Heart left ventricle (tissue), 13 donors: ENCODE measurements around the gene PGM2.

Experiments used
- POLR2A ChIP-seq, 2 donors: fragments of 450-650 bp; IDR thresholded peaks; one replicate each; pipeline ENCODE4 v1.6.1; 2017; ENCODE audit warnings: antibody characterized with exemption in 2 of 2, mild to moderate bottlenecking in 2 of 2, moderate library complexity in 2 of 2
- TF ChIP-seq, protein P1 (sequence below), 12 donors: fragments of 200-600 bp; sonication (generic) in 4 of 12; IDR thresholded peaks; one replicate each; pipeline versions ENCODE4 v1.5.0 to v1.8.0; 2018 to 2022; ENCODE audit warnings: antibody characterized with exemption in 12 of 12, mild to moderate bottlenecking in 5 of 12
- donor health status: ischemic (EF 13 %, LVEDD 7.1; RV severe dilation, severe dysfunction).
- donor health status: DM: no; HTN: yes; CAD: no.
- donor health status: DM: no; HTN: no; CAD: no.
- donor health status: ischemic (EF 25% LVEDD 6.9; RV normal size, moderate dysfunction).
- donor health status: ischemic (EF 25% LVEDD 5.7; RV mildly dilated, moderate dysfunction).
- donor health status: ischemic (EF 35%, LVEDD 5.7; RV mildly dilated, moderate dysfunction).
- donor health status: nonischemic (EF 11% LVEDD 7.7; RV severe dilation, severe dysfunction).
- donor health status: DM: yes; HTN: yes; CAD: no.
- donor health status: PGD.
- donor health status: ischemic (EF 29% LVEDD 5.4; RV normal size, mild dysfunction).
- donor health status: nonischemic (EF 23%, LVEDD 6.1; RV moderate dilation, normal function).

DNA sequence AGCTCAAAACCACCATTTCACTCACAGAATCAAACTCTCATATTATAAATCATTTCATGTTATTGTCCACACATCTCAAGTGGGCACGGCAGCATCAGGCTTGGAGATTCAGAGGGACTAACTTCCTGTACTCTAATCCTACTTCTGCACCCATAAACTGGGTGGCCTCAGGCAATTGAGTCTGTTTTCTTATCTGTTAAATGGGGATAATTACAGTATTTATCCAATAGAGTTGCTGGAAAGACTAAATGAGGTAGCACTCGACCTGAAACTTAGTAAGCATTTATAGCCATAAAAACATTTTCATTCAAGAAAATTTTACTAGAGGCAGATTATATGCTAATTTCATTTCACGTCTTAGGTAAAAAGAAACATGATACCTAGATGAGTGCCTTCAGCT is 77.4 kb downstream of the PGM2 start:
- TF ChIP-seq, protein P1, sequence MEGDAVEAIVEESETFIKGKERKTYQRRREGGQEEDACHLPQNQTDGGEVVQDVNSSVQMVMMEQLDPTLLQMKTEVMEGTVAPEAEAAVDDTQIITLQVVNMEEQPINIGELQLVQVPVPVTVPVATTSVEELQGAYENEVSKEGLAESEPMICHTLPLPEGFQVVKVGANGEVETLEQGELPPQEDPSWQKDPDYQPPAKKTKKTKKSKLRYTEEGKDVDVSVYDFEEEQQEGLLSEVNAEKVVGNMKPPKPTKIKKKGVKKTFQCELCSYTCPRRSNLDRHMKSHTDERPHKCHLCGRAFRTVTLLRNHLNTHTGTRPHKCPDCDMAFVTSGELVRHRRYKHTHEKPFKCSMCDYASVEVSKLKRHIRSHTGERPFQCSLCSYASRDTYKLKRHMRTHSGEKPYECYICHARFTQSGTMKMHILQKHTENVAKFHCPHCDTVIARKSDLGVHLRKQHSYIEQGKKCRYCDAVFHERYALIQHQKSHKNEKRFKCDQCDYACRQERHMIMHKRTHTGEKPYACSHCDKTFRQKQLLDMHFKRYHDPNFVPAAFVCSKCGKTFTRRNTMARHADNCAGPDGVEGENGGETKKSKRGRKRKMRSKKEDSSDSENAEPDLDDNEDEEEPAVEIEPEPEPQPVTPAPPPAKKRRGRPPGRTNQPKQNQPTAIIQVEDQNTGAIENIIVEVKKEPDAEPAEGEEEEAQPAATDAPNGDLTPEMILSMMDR (IDR thresholded peaks at IDR 0.05) = no peak
- TF ChIP-seq POLR2A (IDR thresholded peaks at IDR 0.05) = no peak
